ENCODE data around the gene VIM. TPM values are rescaled to one million over a fixed set of nuclear protein-coding genes. Genes with fewer than 3 reads are reported as not detected.

VIM gene
- total RNA-seq, 3 donors from 2014 or later (not counting 1 experiment from before 2014, with no cell fraction given), result 627 to 717 (median 634) TPM

- no peaks in the 10 kb centered on the region for H3K27me3 Mint-ChIP-seq (ENCODE audit: low read depth in 2 of 2)
- Histone ChIP-seq H3K27me3 (ENCODE audit: control insufficient read depth, insufficient read depth, low read length) (no peaks in the 10 kb centered on the region), H3K9me3 (ENCODE audit: control insufficient read depth, insufficient read depth, low read length) (no peaks in the 10 kb centered on the region), H3K36me3 (ENCODE audit: control insufficient read depth, insufficient read depth, low read length) (no peaks in the 10 kb centered on the region), H3K27ac (ENCODE audit: low read length) (no peak overlapping the region), H3K4me1 (ENCODE audit: control insufficient read depth, insufficient read depth, low read length) (no peaks in the 10 kb centered on the region), H3K4me3 (ENCODE audit: low read length) (no peak overlapping the region)
- no peak for ATAC-seq
- WGBS (ENCODE audit: insufficient coverage), result 100% methylated on average over 2 of the region's 3 CpGs
- no peaks in the 10 kb centered on the region for H3K36me3 Mint-ChIP-seq
- H3K9me3 Mint-ChIP-seq, result no peaks in the 10 kb centered on the region
- no peak for TF ChIP-seq CTCF (IDR thresholded peaks at IDR 0.05)
- no peak overlapping the region for H3K27ac Mint-ChIP-seq
- no peaks in the 10 kb centered on the region for H3K4me1 Mint-ChIP-seq
- H3K4me3 Mint-ChIP-seq, result no peak overlapping the region
- intact Hi-C loops (cut with micrococcal nuclease), result no loop called here
- DNase-seq, result no peak
Measured at GRCh38 chr10:17181751-17182150, 46.3 kb upstream of the VIM start.

DNA sequence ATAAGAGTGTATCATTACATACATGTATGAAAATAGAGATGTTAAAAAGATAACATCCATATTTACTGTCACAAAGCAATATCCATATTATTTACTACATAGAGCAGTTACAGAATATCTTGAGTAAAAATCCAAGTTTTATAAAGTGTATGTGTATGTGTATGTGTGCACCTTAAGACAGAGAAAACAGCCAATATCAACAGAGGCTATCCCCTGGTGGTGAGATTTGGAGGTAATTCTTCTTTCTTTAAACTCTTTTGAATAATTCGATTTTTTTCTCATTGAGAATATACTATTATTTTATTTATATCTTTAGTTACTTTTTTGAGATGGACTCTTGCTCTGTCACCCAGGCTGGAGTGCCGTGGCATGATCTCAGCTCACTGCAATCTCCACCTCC lies 44.9 kb upstream of the VIM start:
- no peaks in the 10 kb centered on the region for H3K9me3 Mint-ChIP-seq
- no peak for TF ChIP-seq CTCF (IDR thresholded peaks at IDR 0.05)
- Histone ChIP-seq H3K4me3 (ENCODE audit: low read length) (no peak overlapping the region), H3K4me1 (ENCODE audit: control insufficient read depth, insufficient read depth, low read length) (no peaks in the 10 kb centered on the region), H3K36me3 (ENCODE audit: control insufficient read depth, insufficient read depth, low read length) (no peaks in the 10 kb centered on the region), H3K27me3 (ENCODE audit: control insufficient read depth, insufficient read depth, low read length) (no peaks in the 10 kb centered on the region), H3K27ac (ENCODE audit: low read length) (no peak overlapping the region), H3K9me3 (ENCODE audit: control insufficient read depth, insufficient read depth, low read length) (no peaks in the 10 kb centered on the region)
- no peak overlapping the region for H3K4me3 Mint-ChIP-seq
- ATAC-seq, result no peak
- intact Hi-C loops (cut with micrococcal nuclease), result no loop called here
- H3K27ac Mint-ChIP-seq, result no peak overlapping the region
- no peaks in the 10 kb centered on the region for H3K36me3 Mint-ChIP-seq
- no peaks in the 10 kb centered on the region for H3K4me1 Mint-ChIP-seq
- WGBS (ENCODE audit: insufficient coverage), result 92% methylated on average over 1 of the region's 2 CpGs
- H3K27me3 Mint-ChIP-seq (ENCODE audit: low read depth in 2 of 2), result no peaks in the 10 kb centered on the region
- DNase-seq, result peak in 1 of 2 donors; percentile 22

- H3K4me1 Mint-ChIP-seq, result no peaks in the 10 kb centered on the region
- no peaks in the 10 kb centered on the region for H3K9me3 ChIP-seq (ENCODE audit: control insufficient read depth, insufficient read depth, low read length)
- no peak overlapping the region for H3K27ac ChIP-seq (ENCODE audit: low read length)
- no peaks in the 10 kb centered on the region for H3K27me3 ChIP-seq (ENCODE audit: control insufficient read depth, insufficient read depth, low read length)
- no peak overlapping the region for H3K4me3 Mint-ChIP-seq
- ATAC-seq, result no peak
- WGBS (ENCODE audit: insufficient coverage), result no CpG with 5 or more reads among the region's 3 CpGs
- intact Hi-C loops (cut with micrococcal nuclease), result loop anchor here (5.0 kb wide), 1 partner anchor 46 kb away; no protein-coding TSS in a partner anchor
- no peaks in the 10 kb centered on the region for H3K36me3 Mint-ChIP-seq
- H3K9me3 Mint-ChIP-seq, result no peaks in the 10 kb centered on the region
- H3K36me3 ChIP-seq (ENCODE audit: control insufficient read depth, insufficient read depth, low read length), result no peaks in the 10 kb centered on the region
- H3K4me1 ChIP-seq (ENCODE audit: control insufficient read depth, insufficient read depth, low read length), result no peaks in the 10 kb centered on the region
- H3K27me3 Mint-ChIP-seq (ENCODE audit: low read depth in 2 of 2), result no peaks in the 10 kb centered on the region
- H3K27ac Mint-ChIP-seq, result no peak overlapping the region
- DNase-seq, result no peak
- H3K4me3 ChIP-seq (ENCODE audit: low read length), result no peak overlapping the region
- no peak for TF ChIP-seq CTCF (IDR thresholded peaks at IDR 0.05)
Measured at GRCh38 chr10:17185873-17186272, 42.2 kb upstream of the VIM start.

DNA sequence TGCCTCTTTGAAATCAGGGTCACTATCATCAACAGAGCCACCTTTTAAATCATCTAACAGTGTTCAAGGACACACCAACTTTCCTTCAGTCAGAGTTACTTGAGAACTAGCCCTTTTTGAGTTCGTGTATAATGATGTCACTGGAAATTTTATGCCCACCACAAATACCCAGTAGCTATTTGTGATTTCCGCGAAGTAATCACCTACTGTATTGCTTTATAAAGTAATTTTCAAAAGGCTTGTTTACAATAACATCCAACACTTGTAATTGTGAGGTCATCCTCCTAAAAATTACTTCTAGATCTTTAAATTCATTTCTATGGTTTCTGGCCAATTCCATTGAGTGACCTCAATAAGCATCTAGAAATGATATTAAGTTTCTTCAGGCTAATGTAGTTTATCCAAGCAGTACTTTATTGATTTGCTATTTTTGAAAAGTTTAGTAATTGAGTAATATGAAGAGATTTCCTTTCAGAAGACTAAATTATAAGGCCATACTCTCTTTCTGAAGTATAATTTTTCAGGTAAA lies 39.3 kb upstream of the VIM start:
- peaks cover 0 to 1% of the 10 kb centered on the region in 2 donors for H3K4me1 Mint-ChIP-seq
- H3K27ac ChIP-seq (ENCODE audit: low read length), result no peak overlapping the region
- 95% methylated on average over 3 of the region's 3 CpGs for WGBS (ENCODE audit: insufficient coverage)
- H3K9me3 Mint-ChIP-seq, result no peaks in the 10 kb centered on the region
- no peaks in the 10 kb centered on the region for H3K9me3 ChIP-seq (ENCODE audit: control insufficient read depth, insufficient read depth, low read length)
- DNase-seq (no peak), ATAC-seq (no peak)
- H3K27ac Mint-ChIP-seq, result no peak overlapping the region
- intact Hi-C loops (cut with micrococcal nuclease), result loop anchor here (5.0 kb wide), 1 partner anchor 44 kb away; no protein-coding TSS in a partner anchor
- no peaks in the 10 kb centered on the region for H3K36me3 Mint-ChIP-seq
- no peaks in the 10 kb centered on the region for H3K4me1 ChIP-seq (ENCODE audit: control insufficient read depth, insufficient read depth, low read length)
- TF ChIP-seq CTCF (IDR thresholded peaks at IDR 0.05), result no peak
- H3K4me3 ChIP-seq (ENCODE audit: low read length), result no peak overlapping the region
- no peaks in the 10 kb centered on the region for H3K36me3 ChIP-seq (ENCODE audit: control insufficient read depth, insufficient read depth, low read length)
- H3K27me3 Mint-ChIP-seq (ENCODE audit: low read depth in 2 of 2), result no peaks in the 10 kb centered on the region
- no peak overlapping the region for H3K4me3 Mint-ChIP-seq
- H3K27me3 ChIP-seq (ENCODE audit: control insufficient read depth, insufficient read depth, low read length), result no peaks in the 10 kb centered on the region
